HG02981 (cell line): Measurements from ENCODE around the gene OR10H4.
"Not testable (repeated sequence)": the region's sequence is repeated elsewhere in the genome, so short reads cannot be mapped to it uniquely, and the experiment has no call there.

Experiments
- ATAC-seq: cut with Tn5 transposase; IDR thresholded peaks from one replicate; pipeline ENCODE4 v1.9.1; 2021; ENCODE audit warnings: mild to moderate bottlenecking, moderate library complexity; ENCODE audit not compliant: unreplicated experiment

The OR10H4 gene

GRCh38 chr19:15936950-15937349, 11.9 kb upstream of the OR10H4 start:
- ATAC-seq, result no peak

- ATAC-seq, result no peak
Observed at GRCh38 chr19:15937771-15938170, 11.0 kb upstream of the OR10H4 start.

- no peak for ATAC-seq
Observed at GRCh38 chr19:15944401-15944800, 4.4 kb upstream of the OR10H4 start.

- no peak for ATAC-seq
Observed at GRCh38 chr19:15945301-15945700, 3.5 kb upstream of the OR10H4 start.

- ATAC-seq, result no peak
Observed at GRCh38 chr19:15954820-15955219, 6.0 kb downstream of the OR10H4 start.

GRCh38 chr19:15962319-15962718, 13.5 kb downstream of the OR10H4 start:
- no peak for ATAC-seq

GRCh38 chr19:15964231-15964630, 15.4 kb downstream of the OR10H4 start:
- ATAC-seq, result no peak

- no peak for ATAC-seq
Observed at GRCh38 chr19:15971224-15971780, 22.5 kb downstream of the OR10H4 start.

GRCh38 chr19:15972043-15972442, 23.2 kb downstream of the OR10H4 start:
- not testable (repeated sequence) for ATAC-seq

- no peak for ATAC-seq
Observed at GRCh38 chr19:15974856-15975255, 26.0 kb downstream of the OR10H4 start.

- ATAC-seq, result no peak
Observed at GRCh38 chr19:15976836-15977689, 28.3 kb downstream of the OR10H4 start.

- ATAC-seq, result no peak
Observed at GRCh38 chr19:15977690-15978089, 28.9 kb downstream of the OR10H4 start.

GRCh38 chr19:15979293-15979692, 30.5 kb downstream of the OR10H4 start:
- no peak for ATAC-seq

GRCh38 chr19:15985831-15986230, 37.0 kb downstream of the OR10H4 start:
- not testable (repeated sequence) for ATAC-seq

- no peak for ATAC-seq
Observed at GRCh38 chr19:15986701-15987100, 37.9 kb downstream of the OR10H4 start.

GRCh38 chr19:15989889-15990288, 41.1 kb downstream of the OR10H4 start:
- ATAC-seq, result no peak

GRCh38 chr19:15991602-15992001, 42.8 kb downstream of the OR10H4 start:
- ATAC-seq, result no peak

GRCh38 chr19:15992014-15992413, 43.2 kb downstream of the OR10H4 start:
- no peak for ATAC-seq

- no peak for ATAC-seq
Observed at GRCh38 chr19:15995536-15995935, 46.7 kb downstream of the OR10H4 start.

GRCh38 chr19:15998166-15998565, 49.4 kb downstream of the OR10H4 start:
- no peak for ATAC-seq
